ENCODE measurements around the gene BRIP1.

BRIP1 gene

DNA sequence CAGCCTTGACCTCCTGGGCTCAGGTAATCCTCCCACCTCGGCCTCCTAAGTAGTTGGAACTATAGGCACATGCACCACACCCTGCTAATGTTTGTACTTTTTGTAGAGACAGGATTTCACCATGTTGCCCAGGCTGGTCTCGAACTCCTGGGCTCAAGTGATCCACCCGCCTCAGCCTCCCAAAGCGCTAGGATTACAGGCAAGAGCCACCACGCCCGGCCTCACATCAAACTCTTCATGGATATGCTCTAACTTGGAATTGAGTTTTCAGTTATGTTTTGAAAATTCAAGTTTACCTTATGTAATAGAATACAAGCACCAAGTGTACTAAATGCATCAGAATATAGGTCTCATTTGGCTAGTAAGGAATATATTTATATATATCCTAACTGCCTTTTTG is 119.6 kb downstream of the BRIP1 start:
- FAIRE-seq (no peak), DNase-seq (ENCODE audit: insufficient read length, low spot score) (no peak)
- TF ChIP-seq CTCF (IDR thresholded peaks at IDR 0.05; ENCODE audit: insufficient read depth, missing control alignments) = no peak

GRCh38 chr17:61739002-61739401 is 124.3 kb downstream of the BRIP1 start:
- no peak for FAIRE-seq
- TF ChIP-seq CTCF (IDR thresholded peaks at IDR 0.05; ENCODE audit: insufficient read depth, missing control alignments) = no peak

GRCh38 chr17:61738249-61738648 is 125.1 kb downstream of the BRIP1 start:
- DNase-seq (ENCODE audit: insufficient read length, low spot score) (no peak), FAIRE-seq (no peak)
- no peak for TF ChIP-seq CTCF (IDR thresholded peaks at IDR 0.05; ENCODE audit: insufficient read depth, missing control alignments)

More at GRCh38 chr17:61739002-61739401, 124.3 kb downstream of the BRIP1 start:
- DNase-seq (ENCODE audit: insufficient read length, low spot score) = no peak

DNA sequence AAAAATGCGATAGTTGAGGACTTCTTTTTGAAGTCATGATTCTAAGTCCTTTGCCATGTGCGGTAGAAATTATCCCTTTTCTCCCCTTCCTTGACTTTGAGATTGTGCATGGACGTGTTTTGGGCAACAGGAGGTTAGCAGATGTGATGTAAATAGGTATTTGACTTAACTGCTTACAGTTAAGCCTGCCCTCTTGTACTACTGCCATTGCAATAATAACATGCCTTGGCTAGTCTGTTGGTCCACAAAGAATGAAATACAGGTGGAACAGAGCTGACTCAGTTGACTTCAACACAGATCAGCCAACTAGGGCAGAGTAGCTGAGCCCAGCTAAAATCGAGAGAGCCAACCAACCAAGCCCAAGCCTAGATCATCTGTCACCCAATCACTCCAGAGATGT is 125.5 kb downstream of the BRIP1 start:
- DNase-seq (ENCODE audit: insufficient read length, low spot score) = no peak
- no peak for FAIRE-seq
- no peak for TF ChIP-seq CTCF (IDR thresholded peaks at IDR 0.05; ENCODE audit: insufficient read depth, missing control alignments)

GRCh38 chr17:61736438-61736837 is 126.9 kb downstream of the BRIP1 start:
- FAIRE-seq (no peak), DNase-seq (ENCODE audit: insufficient read length, low spot score) (no peak)
- TF ChIP-seq CTCF (IDR thresholded peaks at IDR 0.05; ENCODE audit: insufficient read depth, missing control alignments) = no peak

- no peak for TF ChIP-seq CTCF (IDR thresholded peaks at IDR 0.05; ENCODE audit: insufficient read depth, missing control alignments)
- FAIRE-seq (no peak), DNase-seq (ENCODE audit: insufficient read length, low spot score) (no peak)
Observed at GRCh38 chr17:61735807-61736206, 127.5 kb downstream of the BRIP1 start.

GRCh38 chr17:61734466-61734865 is 128.9 kb downstream of the BRIP1 start:
- DNase-seq (ENCODE audit: insufficient read length, low spot score) (no peak), FAIRE-seq (no peak)
- no peak for TF ChIP-seq CTCF (IDR thresholded peaks at IDR 0.05; ENCODE audit: insufficient read depth, missing control alignments)
